ENCODE results near the gene BCAR3. TPM values are rescaled to one million over a fixed set of nuclear protein-coding genes. Genes with fewer than 3 reads are reported as not detected.

BCAR3 gene
- total RNA-seq, 2 experiments from 2014 or later, result 0.66 to 0.72 TPM

DNA sequence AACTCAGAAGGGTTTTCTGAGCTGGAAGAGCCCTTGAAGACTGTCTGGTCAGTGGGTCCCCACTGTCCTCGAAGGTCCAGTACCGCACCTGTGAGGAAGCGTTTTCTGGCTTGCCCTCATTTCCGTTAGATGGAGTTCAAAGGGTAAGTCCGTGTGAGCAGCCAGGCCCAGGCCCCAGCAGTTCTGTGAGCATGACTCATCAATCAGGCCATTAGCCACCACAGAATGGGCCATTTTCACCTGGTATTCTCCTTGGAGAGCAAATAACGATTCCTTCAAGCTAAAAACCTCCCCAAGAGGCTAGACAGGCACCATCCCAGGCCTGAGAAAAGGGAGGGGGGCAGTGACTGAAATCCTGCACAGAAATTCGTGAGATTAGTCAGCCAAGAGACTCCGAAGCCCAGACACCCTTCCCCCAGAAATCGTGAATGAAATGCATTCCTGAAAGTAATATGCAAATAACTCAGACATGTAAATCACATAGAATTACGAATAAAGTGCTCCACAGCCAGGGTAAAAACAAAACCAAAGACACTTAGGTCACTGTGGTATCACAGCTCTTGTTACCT, 66.0 kb downstream of the BCAR3 start:
- peaks cover 3% of the 10 kb centered on the region for H3K27me3 Mint-ChIP-seq
- DNase-seq, result peak; percentile 58

DNA sequence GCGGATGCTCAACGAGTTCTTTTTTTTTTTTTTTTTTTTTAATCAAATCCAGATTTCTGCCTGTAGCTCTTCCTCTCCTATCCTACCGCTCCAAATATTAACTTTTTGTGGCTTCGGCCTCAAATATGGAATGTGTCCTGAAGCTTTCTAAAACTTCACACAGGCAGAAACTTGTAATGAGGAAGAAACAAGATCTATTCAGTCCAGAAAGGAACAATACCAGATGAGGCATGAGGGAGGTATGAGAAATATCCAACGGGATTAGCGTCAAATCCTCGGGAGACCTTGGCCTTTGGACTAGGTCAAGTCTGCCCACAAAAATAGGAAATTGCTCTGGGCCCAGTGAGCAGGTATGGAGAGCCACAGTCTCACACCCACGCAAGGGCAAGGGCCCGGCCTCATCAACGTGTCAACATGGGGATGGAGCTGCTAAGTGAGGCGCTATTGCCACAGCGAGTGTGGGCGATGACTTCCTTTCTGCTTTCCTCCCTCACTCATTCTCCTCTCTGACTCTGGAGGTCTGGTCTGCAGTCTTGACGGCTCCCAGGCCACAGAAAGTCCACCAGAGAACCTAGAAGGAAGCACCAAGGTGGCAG, 66.6 kb downstream of the BCAR3 start:
- no peaks in the 10 kb centered on the region for H3K36me3 Mint-ChIP-seq
- peak overlapping the region; percentile 72 for H3K27ac Mint-ChIP-seq
- H3K4me3 Mint-ChIP-seq, result no peak overlapping the region
- peak; percentile 32 for DNase-seq
- H3K27me3 Mint-ChIP-seq, result peaks cover 3% of the 10 kb centered on the region
- H3K4me1 Mint-ChIP-seq, result peaks cover 18% of the 10 kb centered on the region
- H3K9me3 Mint-ChIP-seq, result no peaks in the 10 kb centered on the region

More for the DNA sequence above, 66.0 kb downstream of the BCAR3 start:
- Mint-ChIP-seq H3K27ac (peak overlapping the region; percentile 72), H3K4me1 (peaks cover 18% of the 10 kb centered on the region), H3K36me3 (no peaks in the 10 kb centered on the region), H3K9me3 (no peaks in the 10 kb centered on the region), H3K4me3 (no peak overlapping the region)

DNA sequence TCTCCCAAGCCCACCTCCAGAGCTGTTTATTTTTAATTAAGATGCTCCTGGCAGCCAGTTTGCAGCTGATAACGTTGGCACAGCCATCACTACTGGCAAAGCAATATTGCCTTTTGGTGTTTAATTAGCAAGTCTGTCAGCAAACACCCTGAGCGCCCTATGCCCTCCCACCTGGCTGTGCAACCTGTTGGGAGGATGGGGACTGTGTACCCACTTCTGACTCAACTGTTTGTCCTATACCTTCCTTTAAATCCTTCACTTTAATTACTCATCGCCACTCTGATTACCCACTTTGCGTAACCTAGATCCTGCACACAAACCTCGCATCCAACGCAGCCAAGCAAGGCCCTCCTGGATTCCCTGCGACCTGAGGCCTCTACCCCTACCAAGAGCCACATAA, 67.1 kb downstream of the BCAR3 start:
- Mint-ChIP-seq H3K36me3 (no peaks in the 10 kb centered on the region), H3K9me3 (no peaks in the 10 kb centered on the region), H3K27me3 (peaks cover 3% of the 10 kb centered on the region), H3K27ac (no peak overlapping the region), H3K4me3 (no peak overlapping the region), H3K4me1 (peaks cover 18% of the 10 kb centered on the region)
- no peak for DNase-seq

DNA sequence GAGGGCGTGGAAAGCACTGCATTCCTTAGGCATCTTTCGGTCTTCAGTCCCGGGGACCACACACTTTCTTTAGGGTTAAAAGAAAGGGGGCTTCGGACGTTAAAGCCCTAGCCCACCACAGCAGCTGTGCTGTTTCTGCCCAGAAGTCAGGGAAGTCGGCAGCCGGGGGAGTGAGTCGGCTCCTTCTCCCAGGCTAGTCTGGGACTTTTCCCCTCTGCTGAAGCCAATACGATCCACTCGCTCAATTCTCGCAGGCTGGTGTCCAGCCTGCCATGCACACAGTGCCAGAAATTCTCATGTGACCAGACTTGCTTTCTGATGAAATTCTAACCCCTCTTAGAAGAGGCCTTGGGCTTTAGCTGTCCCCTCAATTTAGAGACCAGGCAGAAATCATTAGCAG, 67.7 kb downstream of the BCAR3 start:
- no peaks in the 10 kb centered on the region for H3K36me3 Mint-ChIP-seq
- H3K4me1 Mint-ChIP-seq, result peaks cover 22% of the 10 kb centered on the region
- no peak overlapping the region for H3K27ac Mint-ChIP-seq
- H3K4me3 Mint-ChIP-seq, result no peak overlapping the region
- no peak for DNase-seq
- no peaks in the 10 kb centered on the region for H3K9me3 Mint-ChIP-seq
- peaks cover 3% of the 10 kb centered on the region for H3K27me3 Mint-ChIP-seq

DNA sequence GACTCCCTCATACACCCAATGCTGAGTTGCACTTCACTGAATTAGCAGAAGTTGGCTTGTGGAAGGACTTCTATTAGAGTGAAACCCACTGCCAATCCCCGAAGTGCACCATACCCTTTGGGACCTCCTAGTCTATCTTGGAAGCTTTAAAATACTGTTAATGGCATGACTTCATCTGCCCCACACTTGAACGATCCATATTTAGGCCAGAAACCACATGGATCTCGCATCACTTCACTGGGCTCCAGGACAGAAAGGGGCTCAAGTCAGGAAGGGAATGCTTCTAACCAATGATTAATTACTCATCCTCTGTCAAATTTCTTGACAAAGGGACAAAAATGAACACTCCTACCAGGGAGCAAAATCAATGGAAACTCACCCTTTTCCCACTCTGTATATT, 69.1 kb downstream of the BCAR3 start:
- Mint-ChIP-seq H3K36me3 (no peaks in the 10 kb centered on the region), H3K27me3 (peaks cover 3% of the 10 kb centered on the region), H3K9me3 (no peaks in the 10 kb centered on the region), H3K4me3 (no peak overlapping the region), H3K27ac (no peak overlapping the region), H3K4me1 (peaks cover 35% of the 10 kb centered on the region)
- DNase-seq, result no peak

DNA sequence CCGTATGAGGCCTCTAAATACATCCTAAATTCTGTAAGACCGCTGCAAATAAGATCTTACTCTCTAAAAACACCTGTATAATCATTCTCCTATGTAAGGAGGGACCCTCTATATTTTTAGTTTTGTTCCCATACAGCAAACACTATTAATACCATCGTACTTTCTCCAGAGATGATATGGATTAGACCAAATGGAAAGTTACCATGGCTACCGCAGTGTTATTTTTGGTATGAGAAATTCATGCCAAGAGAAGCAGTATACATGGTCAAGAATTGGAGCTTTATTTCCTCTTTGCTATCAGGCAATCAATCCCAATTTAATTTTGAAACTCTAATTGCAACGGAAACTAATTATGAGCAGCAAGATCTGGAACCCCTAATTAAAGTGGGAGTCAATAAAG, 70.0 kb downstream of the BCAR3 start:
- Mint-ChIP-seq H3K27ac (no peak overlapping the region), H3K4me3 (no peak overlapping the region), H3K4me1 (peaks cover 35% of the 10 kb centered on the region), H3K36me3 (no peaks in the 10 kb centered on the region), H3K9me3 (no peaks in the 10 kb centered on the region), H3K27me3 (peaks cover 3% of the 10 kb centered on the region)
- no peak for DNase-seq

DNA sequence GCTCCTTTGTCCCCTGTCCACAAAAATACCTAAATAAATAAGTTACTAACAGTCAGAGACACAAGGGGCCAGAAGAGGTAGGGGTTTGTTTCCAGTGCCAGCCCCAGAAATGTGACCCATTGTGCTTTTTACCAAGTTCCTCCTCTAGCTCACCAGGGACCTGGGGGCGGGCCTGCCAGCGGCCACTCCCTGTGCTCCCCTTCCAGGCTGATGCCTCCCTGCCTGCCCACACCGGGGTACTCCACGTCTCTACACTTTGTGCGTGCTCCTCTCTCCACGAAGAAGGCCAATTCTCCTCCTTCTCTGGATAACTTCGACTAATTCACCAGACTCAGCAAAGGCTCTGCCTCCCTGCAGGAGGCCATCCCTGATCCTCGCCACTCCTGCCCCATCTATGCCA, 72.1 kb downstream of the BCAR3 start:
- no peak for DNase-seq
- H3K36me3 Mint-ChIP-seq, result no peaks in the 10 kb centered on the region
- no peak overlapping the region for H3K4me3 Mint-ChIP-seq
- peaks cover 17% of the 10 kb centered on the region for H3K4me1 Mint-ChIP-seq
- no peaks in the 10 kb centered on the region for H3K9me3 Mint-ChIP-seq
- H3K27me3 Mint-ChIP-seq, result peaks cover 3% of the 10 kb centered on the region
- no peak overlapping the region for H3K27ac Mint-ChIP-seq

DNA sequence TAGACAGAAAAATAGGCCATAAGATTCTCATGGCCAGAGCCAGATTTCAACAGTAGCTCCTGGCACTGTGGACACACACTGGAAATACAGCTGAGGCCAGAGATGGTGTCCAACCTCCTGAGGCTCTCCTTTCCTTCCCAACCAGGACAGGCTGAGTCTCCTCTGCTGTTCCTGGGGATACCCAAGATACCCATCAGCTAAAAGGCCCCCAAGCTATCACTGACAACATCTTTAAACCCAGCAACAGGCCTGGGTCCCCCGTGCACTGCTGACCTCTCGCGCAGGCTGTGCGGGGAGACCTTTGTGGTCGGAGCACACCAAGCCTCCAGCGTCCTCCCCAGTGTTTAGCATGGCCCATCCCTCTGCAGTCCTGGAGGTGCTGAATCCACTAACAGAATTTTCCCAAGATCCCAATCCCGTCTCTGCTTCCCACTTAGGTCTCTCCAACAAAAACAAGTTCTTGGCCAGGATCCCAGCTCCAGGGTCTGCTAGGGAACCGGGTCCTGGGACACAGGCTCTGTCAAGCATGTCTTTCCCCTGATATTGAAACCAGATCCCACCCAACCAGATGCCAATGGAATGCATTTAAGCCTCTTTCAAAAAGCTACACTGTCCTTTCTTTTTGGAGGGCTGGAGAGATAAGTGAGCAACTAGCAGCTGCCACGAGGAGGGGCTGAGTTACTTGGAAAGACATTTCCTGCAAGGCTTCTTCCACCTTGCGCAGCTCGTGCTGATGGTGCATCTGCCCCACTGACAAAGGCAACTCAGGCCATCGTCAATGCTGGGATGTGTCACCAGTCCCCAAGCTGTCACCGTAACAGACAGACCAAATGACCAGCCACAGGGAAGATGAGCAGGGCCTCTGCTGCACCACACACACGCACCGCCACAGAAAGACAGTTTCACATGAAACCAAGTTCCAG, 73.2 kb downstream of the BCAR3 start:
- no peak overlapping the region for H3K4me3 Mint-ChIP-seq
- DNase-seq, result no peak
- no peak overlapping the region for H3K27ac Mint-ChIP-seq
- H3K36me3 Mint-ChIP-seq, result no peaks in the 10 kb centered on the region
- peaks cover 3% of the 10 kb centered on the region for H3K27me3 Mint-ChIP-seq
- H3K4me1 Mint-ChIP-seq, result peaks cover 17% of the 10 kb centered on the region
- H3K9me3 Mint-ChIP-seq, result no peaks in the 10 kb centered on the region

DNA sequence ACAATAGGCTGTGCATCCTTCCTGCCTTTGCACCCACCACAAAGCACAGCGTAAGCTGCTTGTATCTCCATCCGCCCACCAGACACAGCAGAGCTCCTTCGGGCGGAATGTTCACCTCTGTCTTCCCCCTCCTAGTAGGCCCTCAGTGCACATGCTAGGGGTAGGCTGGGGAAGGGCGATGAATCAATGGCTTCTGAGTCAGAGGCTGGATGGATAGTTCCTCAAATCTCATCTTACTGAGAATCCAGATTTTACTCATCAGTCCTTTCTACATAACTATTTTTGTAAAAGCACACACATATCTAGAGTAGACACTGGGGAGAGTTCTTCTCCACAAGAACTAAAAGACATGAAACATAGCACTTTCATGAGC, 73.8 kb downstream of the BCAR3 start:
- Mint-ChIP-seq H3K27ac (peak overlapping the region; percentile 57), H3K36me3 (no peaks in the 10 kb centered on the region), H3K9me3 (no peaks in the 10 kb centered on the region), H3K4me3 (no peak overlapping the region), H3K27me3 (no peaks in the 10 kb centered on the region), H3K4me1 (peaks cover 17% of the 10 kb centered on the region)
- peak; percentile 48 for DNase-seq

DNA sequence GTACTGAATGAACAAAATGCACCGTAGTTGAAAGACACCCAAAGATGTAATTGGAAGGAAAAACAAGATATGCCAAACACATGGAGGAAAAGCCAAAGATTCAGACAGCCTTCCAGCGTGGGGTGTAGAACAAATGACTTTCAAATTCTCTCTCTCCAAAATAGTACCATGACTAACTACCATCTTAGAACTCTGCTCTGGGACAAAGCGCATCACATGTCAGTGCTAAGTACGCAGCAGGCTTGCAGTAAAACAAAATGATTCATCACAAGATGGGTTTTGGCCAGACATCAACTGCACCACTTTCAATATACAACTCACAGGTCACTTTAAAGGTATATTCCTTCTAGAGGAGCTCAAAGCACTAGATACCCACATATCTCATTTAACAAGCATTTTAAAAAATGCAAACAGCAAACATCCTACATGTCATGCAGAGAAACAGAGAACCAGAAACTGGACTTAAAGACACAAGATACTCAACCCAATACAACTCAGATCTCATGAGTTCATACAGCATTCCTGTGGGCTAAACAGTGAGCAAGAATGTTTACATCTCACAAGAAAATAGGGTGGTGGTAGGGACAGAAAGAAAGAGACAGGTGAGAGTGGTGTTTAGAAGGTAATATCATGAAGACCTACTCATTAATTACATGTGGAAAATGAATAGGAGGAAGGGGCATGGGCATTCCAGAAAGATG, 75.7 kb downstream of the BCAR3 start:
- Mint-ChIP-seq H3K27me3 (no peaks in the 10 kb centered on the region), H3K9me3 (no peaks in the 10 kb centered on the region), H3K4me1 (peaks cover 17% of the 10 kb centered on the region), H3K36me3 (no peaks in the 10 kb centered on the region), H3K4me3 (no peak overlapping the region), H3K27ac (no peak overlapping the region)
- DNase-seq, result no peak

DNA sequence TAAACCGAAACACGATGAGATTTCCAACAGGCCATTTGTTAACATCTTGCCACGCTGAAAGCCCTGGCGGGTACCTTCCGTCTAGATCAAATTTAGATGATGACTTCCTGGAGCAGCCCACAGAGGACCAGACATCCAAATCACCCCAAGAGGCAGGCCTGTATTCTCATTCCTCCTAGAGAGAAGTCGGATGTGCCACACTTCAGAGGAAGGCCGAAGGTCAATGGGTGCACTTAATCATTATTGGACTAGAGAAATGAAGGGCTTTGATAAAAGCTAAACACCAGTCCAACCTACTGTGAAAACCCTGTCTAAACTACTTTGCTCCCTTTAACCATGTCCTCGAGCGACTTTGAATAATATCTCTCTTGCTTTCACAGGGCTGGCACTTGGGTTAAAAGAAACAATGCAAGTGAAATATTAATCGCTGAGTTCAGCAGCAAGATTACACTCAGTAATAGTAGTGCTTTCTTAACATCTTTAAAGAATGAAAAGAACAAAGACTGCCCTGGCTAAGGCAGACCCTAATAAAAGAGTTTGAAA, 76.5 kb downstream of the BCAR3 start:
- H3K4me3 Mint-ChIP-seq, result no peak overlapping the region
- peaks cover 17% of the 10 kb centered on the region for H3K4me1 Mint-ChIP-seq
- no peak overlapping the region for H3K27ac Mint-ChIP-seq

DNA sequence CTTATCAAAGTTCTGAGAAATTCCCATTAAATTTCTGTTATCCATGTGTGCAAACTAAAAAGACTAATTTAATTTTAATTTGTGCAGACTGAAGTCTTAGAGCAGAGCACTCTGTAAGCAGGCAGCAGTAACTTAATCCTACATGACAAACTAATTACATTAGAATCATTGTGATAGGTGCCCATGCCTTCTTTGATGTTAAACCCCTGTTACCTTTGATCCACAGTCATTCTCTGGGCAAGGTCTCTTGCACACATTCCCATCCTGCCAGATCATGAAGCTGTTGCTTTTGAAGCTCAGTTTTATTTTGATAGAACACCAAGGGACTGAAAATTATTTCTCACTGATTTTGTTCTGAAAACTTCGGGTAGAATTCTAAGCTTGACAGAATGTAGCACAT, 77.2 kb downstream of the BCAR3 start:
- DNase-seq, result no peak
- no peaks in the 10 kb centered on the region for H3K27me3 Mint-ChIP-seq
- no peaks in the 10 kb centered on the region for H3K36me3 Mint-ChIP-seq
- no peak overlapping the region for H3K27ac Mint-ChIP-seq
- peaks cover 17% of the 10 kb centered on the region for H3K4me1 Mint-ChIP-seq
- no peak overlapping the region for H3K4me3 Mint-ChIP-seq
- H3K9me3 Mint-ChIP-seq, result no peaks in the 10 kb centered on the region

More for the DNA sequence above, 76.5 kb downstream of the BCAR3 start:
- H3K36me3 Mint-ChIP-seq, result no peaks in the 10 kb centered on the region
- no peak for DNase-seq
- no peaks in the 10 kb centered on the region for H3K9me3 Mint-ChIP-seq
- H3K27me3 Mint-ChIP-seq, result no peaks in the 10 kb centered on the region

DNA sequence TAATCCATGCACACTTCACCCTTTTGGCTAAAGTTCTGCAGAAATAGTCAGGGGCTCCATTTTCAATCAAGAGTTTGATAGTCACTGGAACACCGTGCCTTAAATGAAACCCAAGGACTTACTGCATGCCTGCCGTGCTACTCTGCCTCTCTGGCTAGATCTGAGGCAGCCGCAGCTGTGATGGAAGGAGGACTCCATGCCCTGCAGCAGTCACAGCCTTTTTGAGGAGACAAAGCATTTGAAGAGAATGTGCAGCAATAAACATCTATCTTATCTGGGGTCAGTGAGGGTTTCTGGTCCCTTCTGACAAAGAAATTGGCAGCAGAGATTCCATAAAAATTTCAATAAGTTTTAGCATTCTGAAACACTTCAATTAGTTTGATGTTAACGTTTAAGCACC, 78.0 kb downstream of the BCAR3 start:
- no peaks in the 10 kb centered on the region for H3K27me3 Mint-ChIP-seq
- H3K4me1 Mint-ChIP-seq, result peaks cover 11% of the 10 kb centered on the region
- no peak overlapping the region for H3K27ac Mint-ChIP-seq
- no peak for DNase-seq
- no peak overlapping the region for H3K4me3 Mint-ChIP-seq
- no peaks in the 10 kb centered on the region for H3K36me3 Mint-ChIP-seq
- H3K9me3 Mint-ChIP-seq, result no peaks in the 10 kb centered on the region

DNA sequence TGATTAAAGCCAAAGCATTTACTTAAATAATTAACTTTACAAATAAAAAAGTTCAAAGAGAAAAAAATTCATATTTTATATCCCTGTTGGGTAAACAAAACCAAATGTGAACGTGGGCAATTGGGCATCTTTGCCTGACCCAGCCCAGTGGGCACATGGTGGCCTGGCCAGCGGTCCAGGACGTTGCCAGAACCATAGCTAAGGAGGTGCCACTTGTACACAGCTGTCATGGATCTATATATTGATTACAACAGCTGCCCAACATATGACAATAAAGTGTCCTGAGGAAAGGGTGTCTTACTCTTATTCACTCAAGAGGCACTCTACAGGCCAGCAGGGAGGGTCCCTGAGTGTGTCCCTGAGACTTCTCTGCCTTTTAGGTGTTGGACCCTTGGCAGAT, 78.5 kb downstream of the BCAR3 start:
- DNase-seq, result no peak
- H3K4me1 Mint-ChIP-seq, result peaks cover 7% of the 10 kb centered on the region
- H3K27ac Mint-ChIP-seq, result no peak overlapping the region
- no peaks in the 10 kb centered on the region for H3K9me3 Mint-ChIP-seq
- H3K36me3 Mint-ChIP-seq, result no peaks in the 10 kb centered on the region
- no peaks in the 10 kb centered on the region for H3K27me3 Mint-ChIP-seq
- H3K4me3 Mint-ChIP-seq, result no peak overlapping the region

DNA sequence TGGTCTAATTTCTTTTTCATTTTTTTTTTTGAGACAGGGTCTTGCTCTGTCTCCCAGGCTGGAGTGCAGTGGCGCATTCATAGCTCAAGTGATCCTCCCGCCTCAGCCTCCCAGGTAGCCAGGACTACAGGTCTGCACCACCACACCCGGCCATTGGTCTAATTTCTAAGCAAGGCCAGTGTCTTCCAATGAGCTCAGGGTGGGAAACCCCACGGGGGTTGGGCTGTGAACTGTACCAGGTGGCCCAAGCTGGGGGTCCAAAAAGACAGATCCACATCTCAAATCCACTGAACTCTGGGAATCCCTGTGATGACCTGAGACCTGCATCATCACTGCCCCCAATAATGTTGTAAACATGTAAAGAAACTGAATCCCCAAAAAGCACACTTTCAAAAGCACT, 79.5 kb downstream of the BCAR3 start:
- no peaks in the 10 kb centered on the region for H3K27me3 Mint-ChIP-seq
- H3K9me3 Mint-ChIP-seq, result no peaks in the 10 kb centered on the region
- DNase-seq, result no peak
- no peak overlapping the region for H3K4me3 Mint-ChIP-seq
- no peak overlapping the region for H3K27ac Mint-ChIP-seq
- H3K4me1 Mint-ChIP-seq, result no peaks in the 10 kb centered on the region
- no peaks in the 10 kb centered on the region for H3K36me3 Mint-ChIP-seq
